NCI-H146 (cell line): Measurements from ENCODE around the gene TNIP2.
"Not testable (repeated sequence)": the region's sequence is repeated elsewhere in the genome, so short reads cannot be mapped to it uniquely, and the experiment has no call there.

Experiments used
- DNase-seq: peaks from one replicate; lab custom pipeline; 2025; lab: John Stamatoyannopoulos, UW

The TNIP2 gene

DNA sequence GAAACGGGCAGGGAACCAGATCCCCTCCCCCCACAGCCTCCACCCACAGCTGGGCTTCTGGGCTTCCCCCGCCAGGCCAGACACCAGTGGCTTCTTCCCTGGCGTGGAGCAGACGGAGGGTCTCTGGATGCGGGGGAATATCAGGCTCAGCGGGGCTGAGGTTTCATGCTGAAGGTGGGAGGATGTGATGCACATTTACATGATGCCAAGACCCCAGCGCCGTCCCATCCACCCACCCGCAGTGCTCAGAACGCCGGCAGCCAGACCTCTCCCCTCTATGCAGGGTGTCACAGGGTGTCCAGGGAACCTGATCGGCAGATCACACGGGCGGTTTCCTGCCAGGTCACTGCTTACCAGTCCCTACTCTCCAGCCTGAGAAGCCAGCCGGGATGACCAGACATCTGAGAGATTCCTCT, 12.8 kb upstream of the TNIP2 start:
- DNase-seq, result peak; percentile 8

DNA sequence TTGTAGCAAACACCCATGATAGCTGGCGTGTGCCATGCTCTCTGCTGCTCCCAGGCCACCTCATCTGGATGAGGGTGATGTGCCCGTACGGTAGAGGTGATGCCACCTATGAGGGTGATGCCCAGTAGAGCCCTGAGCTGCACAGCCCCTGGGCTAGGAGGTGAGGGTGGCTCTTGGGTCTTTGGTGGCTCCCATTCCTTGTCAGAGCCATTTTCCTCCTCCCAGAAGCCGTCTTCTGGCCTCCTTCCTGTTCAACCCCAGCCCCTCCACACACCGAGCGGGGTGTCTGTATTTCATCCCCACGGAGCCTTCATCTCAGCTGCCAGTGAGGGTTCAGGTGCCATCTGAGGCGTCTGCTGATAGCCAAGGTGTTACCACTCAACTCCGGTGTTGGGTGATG, 12.0 kb upstream of the TNIP2 start:
- DNase-seq, result no peak

DNA sequence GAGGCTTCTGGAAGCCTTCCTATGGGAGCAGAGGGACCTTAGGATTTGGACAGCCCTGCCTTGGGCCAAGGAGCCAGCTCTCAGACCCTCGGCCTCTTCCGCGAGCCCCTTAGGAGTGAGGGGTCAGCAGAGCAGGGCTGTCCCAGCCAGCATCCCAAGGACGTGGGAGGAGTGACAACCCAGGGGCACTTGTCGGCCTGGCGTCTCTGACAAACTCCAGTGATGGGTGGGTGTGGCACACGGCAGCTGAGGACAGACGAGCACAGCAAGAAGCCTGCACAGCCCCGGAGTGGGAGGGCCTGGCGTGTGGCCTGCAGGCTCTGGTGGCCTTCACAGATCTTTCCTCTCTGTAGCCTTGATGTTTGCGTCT, 11.6 kb upstream of the TNIP2 start:
- no peak for DNase-seq

DNA sequence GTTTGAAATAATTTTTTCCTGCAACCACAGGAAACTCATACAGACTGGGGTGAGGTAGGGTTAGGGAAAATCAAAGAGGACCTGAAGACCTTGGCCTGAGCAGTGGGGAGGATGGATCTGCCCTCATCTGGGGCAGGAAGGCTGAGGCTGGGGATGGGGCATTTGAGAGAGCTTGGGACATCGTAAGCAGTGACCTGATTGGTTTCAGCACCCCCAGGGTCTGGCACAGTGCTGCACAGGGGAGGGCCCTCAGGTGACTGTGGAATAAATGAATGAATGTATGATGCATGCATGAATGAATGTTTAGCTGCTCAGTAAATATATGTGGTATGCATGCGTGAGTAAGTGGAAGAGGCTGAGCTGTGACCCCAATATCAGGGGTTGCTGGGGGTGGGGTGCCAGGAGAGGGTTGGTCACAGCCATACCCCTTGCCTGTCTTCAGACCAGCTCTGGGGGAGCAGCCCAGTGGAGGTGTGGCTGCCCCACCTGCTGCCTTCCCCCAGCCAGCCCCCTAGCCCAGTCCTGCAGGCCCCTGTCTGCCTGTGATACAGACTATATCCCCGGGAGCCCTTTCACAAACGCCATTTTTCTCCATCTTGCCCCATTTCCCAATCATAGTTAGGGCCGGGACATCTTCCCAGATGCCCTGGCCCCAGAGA, 11.0 kb upstream of the TNIP2 start:
- no peak for DNase-seq

GRCh38 chr4:2765832-2766526, 9.8 kb upstream of the TNIP2 start:
- DNase-seq, result no peak

- DNase-seq, result no peak
Measured at GRCh38 chr4:2763511-2763967, 7.4 kb upstream of the TNIP2 start.

DNA sequence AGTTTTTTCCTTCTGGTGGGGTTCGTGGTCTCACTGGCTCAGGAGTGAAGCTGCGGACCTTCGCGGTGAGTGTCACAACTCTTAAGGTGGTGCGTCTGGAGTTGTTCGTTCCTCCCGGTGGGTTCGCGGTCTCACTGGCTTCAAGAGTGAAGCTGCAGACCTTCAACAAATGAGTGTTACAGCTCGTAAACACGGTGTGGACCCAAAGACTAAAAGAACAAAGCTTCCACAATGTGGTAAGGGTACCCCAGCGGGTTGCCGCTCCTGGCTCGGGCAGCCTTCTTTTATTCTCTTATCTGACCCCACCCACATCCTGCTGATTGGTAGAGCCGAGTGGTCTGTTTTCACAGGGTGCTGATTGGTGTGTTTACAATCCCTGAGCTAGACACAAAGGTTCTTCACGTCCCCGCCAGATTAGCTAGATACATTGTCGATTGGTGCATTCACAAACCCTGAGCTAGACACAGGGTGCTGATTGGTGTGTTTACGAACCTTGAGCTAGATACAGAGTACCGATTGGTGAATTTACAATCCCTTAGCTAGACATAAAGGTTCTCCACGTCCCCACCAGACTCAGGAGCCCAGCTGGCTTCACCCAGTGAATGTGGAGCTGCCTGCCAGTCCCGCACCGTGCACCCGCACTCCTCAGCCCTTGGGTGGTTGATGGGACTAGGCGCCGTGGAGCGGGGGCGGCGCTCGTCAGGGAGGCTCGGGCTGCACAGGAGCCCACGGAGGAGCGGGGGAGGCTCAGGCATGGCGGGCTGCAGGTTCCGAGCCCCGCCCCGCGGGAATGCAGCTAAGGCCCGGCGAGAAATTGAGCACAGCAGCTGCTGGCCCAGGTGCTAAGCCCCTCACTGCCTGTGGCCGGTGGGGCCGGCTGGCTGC, 6.6 kb upstream of the TNIP2 start:
- not testable (repeated sequence) for DNase-seq

DNA sequence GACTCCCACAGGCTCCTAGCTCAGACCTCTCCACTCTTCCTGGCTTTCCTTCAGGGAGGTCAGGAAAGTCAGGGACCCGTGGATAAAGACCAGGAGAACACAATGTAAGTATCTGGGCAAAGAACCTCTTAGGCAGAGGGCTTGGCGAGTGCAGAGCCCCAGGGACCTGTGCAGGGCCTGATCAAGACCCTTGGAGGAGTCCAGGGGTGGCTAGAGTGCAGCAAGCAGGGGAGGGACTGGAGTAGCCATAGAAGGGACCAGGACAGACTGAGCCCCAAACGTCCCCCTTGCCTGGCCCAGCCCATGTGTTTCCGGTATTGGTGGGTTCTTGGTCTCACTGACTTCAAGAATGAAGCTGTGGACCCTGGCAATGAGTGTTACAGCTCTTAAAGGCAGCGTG, 5.9 kb upstream of the TNIP2 start:
- no peak for DNase-seq

GRCh38 chr4:2761035-2761923, 5.1 kb upstream of the TNIP2 start:
- DNase-seq, result peak; percentile 31

GRCh38 chr4:2757426-2757825, 1.3 kb upstream of the TNIP2 start:
- no peak for DNase-seq

DNA sequence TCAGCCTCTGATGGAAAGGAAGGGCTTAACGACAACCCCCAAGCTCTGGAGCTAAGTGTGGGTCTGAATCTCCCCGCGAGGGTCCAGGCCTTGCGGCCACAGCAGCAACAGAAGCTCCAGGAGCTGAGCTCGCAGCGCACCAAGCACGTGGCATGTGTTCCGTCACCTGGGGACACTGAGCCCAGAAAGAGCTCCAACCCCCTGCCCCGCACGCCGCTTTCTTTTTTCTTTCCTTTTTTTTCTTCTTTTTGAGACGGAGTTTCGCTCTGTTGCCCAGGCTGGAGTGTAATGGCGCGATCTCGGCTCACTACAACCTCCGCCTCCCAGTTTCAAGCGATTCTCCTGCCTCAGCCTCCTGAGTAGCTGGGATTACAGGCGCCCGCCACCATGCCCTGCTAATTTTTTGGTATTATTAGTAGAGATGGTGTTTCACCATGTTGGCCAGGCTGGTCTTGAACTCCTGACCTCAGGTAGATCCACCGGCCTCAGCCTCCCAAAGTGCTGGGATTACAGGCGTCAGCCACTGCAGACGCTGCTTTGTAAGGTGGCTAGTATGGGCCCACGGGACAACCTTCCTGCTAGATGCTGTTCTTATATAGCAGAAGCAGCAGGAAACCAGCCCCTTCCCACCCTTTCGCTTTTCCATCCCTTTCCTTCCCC, 685 bp upstream of the TNIP2 start:
- DNase-seq, result no peak

DNA sequence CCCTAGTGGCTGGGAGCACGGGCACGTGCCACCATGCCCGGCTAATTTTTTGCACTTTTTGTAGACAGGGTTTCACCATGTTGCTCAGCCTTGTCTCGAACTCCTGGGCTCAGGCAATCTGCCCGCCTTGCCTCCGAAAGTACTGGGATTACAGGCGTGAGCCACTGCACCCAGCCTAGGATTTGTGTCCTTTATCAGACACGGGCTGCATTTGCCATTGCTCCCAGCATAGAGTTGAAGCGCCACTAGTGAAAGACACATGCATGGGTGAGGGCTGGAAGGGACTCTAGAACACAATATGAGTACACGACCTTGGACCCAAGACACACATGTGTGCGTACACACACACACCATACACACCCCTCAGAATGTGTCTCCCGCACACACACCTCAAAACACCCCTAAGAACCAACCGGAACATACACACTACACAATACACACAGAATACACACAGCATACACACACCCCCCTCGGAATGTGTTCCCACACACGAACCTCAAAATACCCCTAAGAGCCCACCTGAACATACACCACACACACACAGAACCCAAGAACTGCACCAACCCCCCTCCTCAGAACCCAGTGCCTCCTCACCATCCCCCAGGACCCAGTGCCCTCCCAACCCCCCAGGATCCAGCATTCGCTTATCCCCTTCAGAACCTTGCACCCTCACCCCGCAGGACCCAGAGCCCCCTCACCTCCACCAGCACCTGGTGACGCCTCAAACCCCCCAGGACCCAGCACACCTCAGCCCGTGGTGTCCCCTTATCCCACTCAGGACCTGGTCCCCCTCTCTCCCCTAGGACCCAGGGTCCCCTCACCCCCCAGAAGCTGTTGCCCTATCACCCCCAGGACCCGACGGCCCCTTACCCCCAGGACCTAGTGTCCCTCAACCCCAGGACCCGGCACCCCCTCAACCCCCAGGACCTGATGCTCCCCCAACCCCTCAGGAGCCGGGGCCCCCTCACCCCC, 1.0 kb downstream of the TNIP2 start:
- no peak for DNase-seq

DNA sequence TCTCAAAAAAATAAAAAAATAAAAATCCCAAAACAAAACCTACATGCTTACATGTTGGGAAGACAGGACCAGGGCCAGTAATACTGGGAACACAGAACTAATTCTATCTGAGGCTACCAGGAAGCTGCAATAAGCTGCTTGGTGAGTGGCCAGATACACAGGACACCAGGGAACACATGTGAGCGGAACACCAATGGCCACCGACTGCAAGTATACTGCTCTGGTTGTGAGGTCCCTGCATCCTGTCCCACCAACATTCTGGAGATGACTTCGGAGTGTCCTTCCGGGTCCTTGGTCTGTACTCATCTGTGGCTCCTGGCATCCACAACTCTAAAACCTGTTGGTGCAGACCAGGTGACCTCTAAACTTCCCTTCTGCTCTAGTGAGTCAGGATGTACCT, 2.7 kb downstream of the TNIP2 start:
- DNase-seq, result no peak

- DNase-seq, result no peak
Measured at GRCh38 chr4:2750719-2751605, 5.2 kb downstream of the TNIP2 start.

- no peak for DNase-seq
Measured at GRCh38 chr4:2746891-2747695, 9.0 kb downstream of the TNIP2 start.

DNA sequence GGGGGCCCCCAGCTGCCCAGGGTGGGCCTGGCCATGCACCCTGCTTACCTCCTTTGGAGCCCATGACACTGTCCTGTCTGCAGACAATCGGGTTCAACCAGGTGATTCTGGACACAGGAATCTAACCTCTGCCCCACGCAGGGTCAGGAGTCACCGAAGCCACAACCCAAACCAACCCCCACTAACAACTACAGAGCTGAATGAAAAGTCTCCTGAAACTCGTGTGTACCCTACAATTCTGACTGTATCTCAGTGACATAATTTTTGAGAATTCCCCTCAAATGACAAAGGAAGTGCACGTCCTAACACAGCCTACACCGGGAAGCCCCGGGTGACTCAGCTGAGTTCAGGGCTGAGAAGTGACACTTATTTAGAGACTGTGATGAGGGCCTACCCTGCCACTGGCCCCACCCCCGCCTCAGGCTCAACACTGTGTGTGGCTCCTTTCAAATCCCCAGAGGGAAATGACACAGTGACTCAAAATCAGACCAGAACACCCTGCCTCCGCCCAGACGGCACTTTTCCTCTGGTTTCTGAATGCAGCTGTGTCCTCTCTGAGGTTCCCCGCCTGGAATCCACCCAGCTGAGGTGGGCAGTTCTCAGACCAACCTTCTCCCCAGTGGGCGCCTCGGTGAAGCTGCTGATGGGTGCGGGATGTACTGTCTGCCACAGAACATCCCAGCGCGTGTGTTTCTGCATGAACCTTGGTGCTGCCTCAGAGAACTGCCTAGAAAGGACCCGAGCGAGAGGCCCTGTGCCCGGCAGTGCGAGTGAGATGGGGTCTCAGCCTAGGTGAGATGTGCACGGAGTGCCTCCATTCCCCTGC, 9.9 kb downstream of the TNIP2 start:
- no peak for DNase-seq

DNA sequence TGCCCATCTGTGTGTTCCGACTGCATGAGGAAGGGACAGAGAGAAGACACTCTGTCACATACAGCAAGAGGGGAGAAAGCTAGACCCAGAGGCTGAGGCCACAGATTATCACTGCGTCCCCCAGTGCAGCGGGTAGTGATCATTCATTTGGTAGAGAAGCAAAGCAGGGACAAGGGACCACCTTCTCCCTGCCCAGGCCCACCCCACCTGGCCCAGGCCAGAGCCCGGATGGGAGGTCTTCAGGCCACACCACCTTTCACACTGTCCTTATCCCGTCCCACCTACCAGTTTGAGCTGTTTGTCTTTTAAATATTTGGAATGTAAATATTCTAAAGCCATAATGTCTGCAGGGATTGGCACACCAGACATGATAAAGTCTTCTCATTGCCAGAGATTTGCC, 10.6 kb downstream of the TNIP2 start:
- DNase-seq, result no peak
